Epithelial cell of proximal tubule (primary cell): ENCODE data around the gene SDK1. TPM values are rescaled to one million over a fixed set of nuclear protein-coding genes. Genes with fewer than 3 reads are reported as not detected.
"Not testable (repeated sequence)": the region's sequence is repeated elsewhere in the genome, so short reads cannot be mapped to it uniquely, and the experiment has no call there.

Experiments used
- DNase-seq: peaks from one replicate; pipeline ENCODE4 v3.0.0-alpha.2; 2011; ENCODE audit warnings: low read depth
- H3K4me3 ChIP-seq: 2 replicates; pipeline ENCODE4 v1.5.1; 2011; ENCODE audit warnings: low read depth, mild to moderate bottlenecking, low read length
- CTCF ChIP-seq: conservative IDR thresholded peaks from 2 replicates; pipeline ENCODE4 v1.5.1; 2012; ENCODE audit warnings: low read depth, mild to moderate bottlenecking, low read length
- total RNA-seq: library from RNA; depleted of rRNA; stranded (reverse); fragments of >200 nt; gene quantifications from 2 replicates; pipeline ENCODE4 v1.2.3, GENCODE V29; 2015

SDK1 gene
- total RNA-seq, 1 donor from 2014 or later = 0.75 TPM

- TF ChIP-seq CTCF = no peak
- H3K4me3 ChIP-seq = no peak overlapping the region
- DNase-seq = no peak
These were observed 948.2 kb downstream of the SDK1 start for GRCh38 chr7:4249241-4249640.

GRCh38 chr7:4255336-4255735, 954.3 kb downstream of the SDK1 start:
- H3K4me3 ChIP-seq = no peak overlapping the region
- no peak for TF ChIP-seq CTCF
- no peak for DNase-seq

GRCh38 chr7:4256286-4256685, 955.2 kb downstream of the SDK1 start:
- no peak for TF ChIP-seq CTCF
- no peak for DNase-seq

GRCh38 chr7:4257146-4258111, 956.4 kb downstream of the SDK1 start:
- TF ChIP-seq CTCF = no peak
- DNase-seq = no peak
- H3K4me3 ChIP-seq = no peak overlapping the region

More at GRCh38 chr7:4256286-4256685, 955.2 kb downstream of the SDK1 start:
- H3K4me3 ChIP-seq = no peak overlapping the region

GRCh38 chr7:4260116-4260515, 959.1 kb downstream of the SDK1 start:
- H3K4me3 ChIP-seq, DNase-seq: not testable (repeated sequence)

GRCh38 chr7:4260867-4261600, 960.0 kb downstream of the SDK1 start:
- no peak for DNase-seq
- no peak for TF ChIP-seq CTCF

GRCh38 chr7:4261601-4261960, 960.5 kb downstream of the SDK1 start:
- DNase-seq = no peak
- no peak for TF ChIP-seq CTCF

More at GRCh38 chr7:4260867-4261600, 960.0 kb downstream of the SDK1 start:
- H3K4me3 ChIP-seq = no peak overlapping the region

GRCh38 chr7:4264206-4264605, 963.2 kb downstream of the SDK1 start:
- not testable (repeated sequence) for H3K4me3 ChIP-seq, DNase-seq

More at GRCh38 chr7:4261601-4261960, 960.5 kb downstream of the SDK1 start:
- no peak overlapping the region for H3K4me3 ChIP-seq
